ENCODE data around the gene SCYGR1. TPM values are rescaled to one million over a fixed set of nuclear protein-coding genes. Genes with fewer than 3 reads are reported as not detected.

The SCYGR1 gene
- total RNA-seq, 1 experiment from 2014 or later: not detected

DNA sequence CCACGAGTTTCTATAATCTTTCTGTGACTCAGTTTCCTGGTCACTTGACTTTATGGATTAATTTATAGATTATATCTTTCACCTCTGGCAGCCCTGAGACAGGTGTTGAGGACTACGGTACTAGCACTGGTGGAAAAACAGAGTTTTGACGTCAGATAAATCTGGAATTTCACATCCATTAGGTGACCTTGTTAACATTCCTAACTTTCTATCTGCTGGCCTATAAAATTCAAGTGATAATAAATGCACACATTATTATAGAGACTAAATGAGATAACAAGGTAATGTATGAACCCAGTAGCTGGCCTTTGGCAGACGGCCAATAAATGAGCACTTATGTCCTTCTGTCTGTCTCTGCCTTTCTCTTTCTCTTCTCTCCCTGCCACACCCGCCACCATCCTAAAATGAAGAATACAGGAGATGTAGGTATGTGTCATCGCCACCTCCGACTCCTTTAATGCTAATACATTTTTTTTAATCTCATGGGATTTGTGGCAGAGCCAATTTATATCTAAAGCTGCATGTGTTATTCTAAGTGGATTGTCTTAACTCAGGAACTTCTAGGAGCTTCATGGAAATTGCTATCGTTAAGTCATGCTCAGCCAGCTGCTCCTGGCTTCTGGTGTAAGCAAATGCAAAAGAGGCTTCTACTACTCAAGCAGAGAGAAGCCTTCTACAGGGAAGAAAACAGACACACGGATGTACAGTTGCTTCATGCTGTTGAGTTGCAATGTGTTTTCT is 10.9 kb downstream of the SCYGR1 start:
- intact Hi-C loops (cut with micrococcal nuclease; ENCODE audit: unreplicated experiment) (loop anchor here (1.0 kb wide), 1 partner anchor 16 kb away; no protein-coding TSS in a partner anchor), in situ Hi-C loops (cut with HindIII; ENCODE audit: low pct_unique_long_range_greater_than_20kb, low sequenced_read_pairs) (no loop called here)
- TF ChIP-seq, protein P1, sequence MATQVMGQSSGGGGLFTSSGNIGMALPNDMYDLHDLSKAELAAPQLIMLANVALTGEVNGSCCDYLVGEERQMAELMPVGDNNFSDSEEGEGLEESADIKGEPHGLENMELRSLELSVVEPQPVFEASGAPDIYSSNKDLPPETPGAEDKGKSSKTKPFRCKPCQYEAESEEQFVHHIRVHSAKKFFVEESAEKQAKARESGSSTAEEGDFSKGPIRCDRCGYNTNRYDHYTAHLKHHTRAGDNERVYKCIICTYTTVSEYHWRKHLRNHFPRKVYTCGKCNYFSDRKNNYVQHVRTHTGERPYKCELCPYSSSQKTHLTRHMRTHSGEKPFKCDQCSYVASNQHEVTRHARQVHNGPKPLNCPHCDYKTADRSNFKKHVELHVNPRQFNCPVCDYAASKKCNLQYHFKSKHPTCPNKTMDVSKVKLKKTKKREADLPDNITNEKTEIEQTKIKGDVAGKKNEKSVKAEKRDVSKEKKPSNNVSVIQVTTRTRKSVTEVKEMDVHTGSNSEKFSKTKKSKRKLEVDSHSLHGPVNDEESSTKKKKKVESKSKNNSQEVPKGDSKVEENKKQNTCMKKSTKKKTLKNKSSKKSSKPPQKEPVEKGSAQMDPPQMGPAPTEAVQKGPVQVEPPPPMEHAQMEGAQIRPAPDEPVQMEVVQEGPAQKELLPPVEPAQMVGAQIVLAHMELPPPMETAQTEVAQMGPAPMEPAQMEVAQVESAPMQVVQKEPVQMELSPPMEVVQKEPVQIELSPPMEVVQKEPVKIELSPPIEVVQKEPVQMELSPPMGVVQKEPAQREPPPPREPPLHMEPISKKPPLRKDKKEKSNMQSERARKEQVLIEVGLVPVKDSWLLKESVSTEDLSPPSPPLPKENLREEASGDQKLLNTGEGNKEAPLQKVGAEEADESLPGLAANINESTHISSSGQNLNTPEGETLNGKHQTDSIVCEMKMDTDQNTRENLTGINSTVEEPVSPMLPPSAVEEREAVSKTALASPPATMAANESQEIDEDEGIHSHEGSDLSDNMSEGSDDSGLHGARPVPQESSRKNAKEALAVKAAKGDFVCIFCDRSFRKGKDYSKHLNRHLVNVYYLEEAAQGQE (IDR thresholded peaks at IDR 0.05; ENCODE audit: insufficient read depth in 1 of 2, low read depth in 2 of 2, low read length in 1 of 2): no peak
- TF ChIP-seq, protein P2, sequence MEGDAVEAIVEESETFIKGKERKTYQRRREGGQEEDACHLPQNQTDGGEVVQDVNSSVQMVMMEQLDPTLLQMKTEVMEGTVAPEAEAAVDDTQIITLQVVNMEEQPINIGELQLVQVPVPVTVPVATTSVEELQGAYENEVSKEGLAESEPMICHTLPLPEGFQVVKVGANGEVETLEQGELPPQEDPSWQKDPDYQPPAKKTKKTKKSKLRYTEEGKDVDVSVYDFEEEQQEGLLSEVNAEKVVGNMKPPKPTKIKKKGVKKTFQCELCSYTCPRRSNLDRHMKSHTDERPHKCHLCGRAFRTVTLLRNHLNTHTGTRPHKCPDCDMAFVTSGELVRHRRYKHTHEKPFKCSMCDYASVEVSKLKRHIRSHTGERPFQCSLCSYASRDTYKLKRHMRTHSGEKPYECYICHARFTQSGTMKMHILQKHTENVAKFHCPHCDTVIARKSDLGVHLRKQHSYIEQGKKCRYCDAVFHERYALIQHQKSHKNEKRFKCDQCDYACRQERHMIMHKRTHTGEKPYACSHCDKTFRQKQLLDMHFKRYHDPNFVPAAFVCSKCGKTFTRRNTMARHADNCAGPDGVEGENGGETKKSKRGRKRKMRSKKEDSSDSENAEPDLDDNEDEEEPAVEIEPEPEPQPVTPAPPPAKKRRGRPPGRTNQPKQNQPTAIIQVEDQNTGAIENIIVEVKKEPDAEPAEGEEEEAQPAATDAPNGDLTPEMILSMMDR (IDR thresholded peaks at IDR 0.05): no peak
- TF ChIP-seq POLR2AphosphoS5 (IDR thresholded peaks at IDR 0.05; ENCODE audit: low read depth, low read length) (no peak), SIN3A (IDR thresholded peaks at IDR 0.05; ENCODE audit: borderline replicate concordance, insufficient read depth, low read depth, low read length) (no peak), TCF7L2 (IDR thresholded peaks at IDR 0.05; ENCODE audit: low read depth, low read length) (no peak)
- ChIA-PET POLR2A (no interaction called here), CTCF (no interaction called here)
- no peaks in the 10 kb centered on the region for H3K9me3 ChIP-seq (ENCODE audit: control insufficient read depth, insufficient read depth, low read depth, low read length)
- H3K4me3 ChIP-seq (ENCODE audit: low read depth in 2 of 2, low read length in 2 of 2): no peak overlapping the region
- DNase-seq (ENCODE audit: low read depth, low spot score): no peak
- H3K27me3 ChIP-seq (ENCODE audit: control insufficient read depth, insufficient read depth, low read length): peaks cover 3% of the 10 kb centered on the region; the same call in 1 of the 2 replicates
- ATAC-seq: no peak
- H3K36me3 ChIP-seq (ENCODE audit: control insufficient read depth, insufficient read depth, low read length): no peaks in the 10 kb centered on the region
- no peaks in the 10 kb centered on the region for H3K4me1 ChIP-seq (ENCODE audit: control insufficient read depth, insufficient read depth, low read length)
- BruUV-seq (replicated peaks): no TSS peak
- no peak overlapping the region for H3K27ac ChIP-seq (ENCODE audit: low read length)

DNA sequence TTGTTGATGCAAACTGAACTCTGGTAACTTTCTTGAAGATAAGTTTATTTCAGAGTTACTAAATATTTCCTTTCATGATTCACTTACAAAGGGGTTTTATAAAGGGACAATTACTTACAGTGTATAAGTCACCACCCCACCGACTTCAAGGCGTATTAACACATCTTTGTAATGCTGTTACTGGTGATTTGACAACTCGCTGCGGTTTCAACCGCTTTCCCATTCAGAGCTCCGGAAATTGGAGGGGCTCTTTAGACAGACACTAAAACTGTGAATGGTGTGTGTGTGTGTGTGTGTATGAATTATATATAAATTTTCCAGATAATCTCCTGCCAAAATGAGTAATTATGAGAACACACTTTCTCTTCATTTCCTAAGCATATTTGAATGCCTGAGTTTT is 13.6 kb downstream of the SCYGR1 start:
- CTCF ChIA-PET: no interaction called here

More for the DNA sequence above, 13.6 kb downstream of the SCYGR1 start:
- in situ Hi-C loops (cut with HindIII; ENCODE audit: low pct_unique_long_range_greater_than_20kb, low sequenced_read_pairs): no loop called here
- Histone ChIP-seq H3K4me1 (ENCODE audit: control insufficient read depth, insufficient read depth, low read length) (no peaks in the 10 kb centered on the region), H3K36me3 (ENCODE audit: control insufficient read depth, insufficient read depth, low read length) (no peaks in the 10 kb centered on the region), H3K9me3 (ENCODE audit: control insufficient read depth, insufficient read depth, low read depth, low read length) (no peaks in the 10 kb centered on the region), H3K27ac (ENCODE audit: low read length) (no peak overlapping the region), H3K4me3 (ENCODE audit: low read depth in 2 of 2, low read length in 2 of 2) (no peak overlapping the region), H3K27me3 (ENCODE audit: control insufficient read depth, insufficient read depth, low read length) (no peaks in the 10 kb centered on the region)
- BruUV-seq (replicated peaks): no TSS peak
- intact Hi-C loops (cut with micrococcal nuclease; ENCODE audit: unreplicated experiment): no loop called here
- POLR2A ChIA-PET: no interaction called here
- TF ChIP-seq TCF7L2 (IDR thresholded peaks at IDR 0.05; ENCODE audit: low read depth, low read length) (no peak), SIN3A (IDR thresholded peaks at IDR 0.05; ENCODE audit: borderline replicate concordance, insufficient read depth, low read depth, low read length) (no peak)
- TF ChIP-seq, protein P2 (IDR thresholded peaks at IDR 0.05): no peak
- TF ChIP-seq, protein P1 (IDR thresholded peaks at IDR 0.05; ENCODE audit: insufficient read depth in 1 of 2, low read depth in 2 of 2, low read length in 1 of 2): no peak
- ATAC-seq (no peak), DNase-seq (ENCODE audit: low read depth, low spot score) (no peak)
